ENCODE data around the gene SAMD14. TPM values are rescaled to one million over a fixed set of nuclear protein-coding genes. Genes with fewer than 3 reads are reported as not detected.

The SAMD14 gene
- total and polyA plus RNA-seq, 3 donors from 2014 or later, result 3.2 to 5.2 (median 3.3) TPM

GRCh38 chr17:50127697-50128361, 2.1 kb downstream of the SAMD14 start:
- intact Hi-C loops (cut with DNase I; ENCODE audit: low total_unique reads), result no loop called here
- 77 to 79% methylated on average over 6 of the region's 6 CpGs for WGBS, 2 donors
- no peak for DNase-seq
- Histone ChIP-seq H3K27me3 (no peaks in the 10 kb centered on the region), H3K4me1 (peaks cover 20% of the 10 kb centered on the region), H3K4me3 (no peak overlapping the region), H3K36me3 (ENCODE audit: low read depth, missing control alignments) (no peaks in the 10 kb centered on the region), H3K9me3 (no peaks in the 10 kb centered on the region), H3K27ac (no peak overlapping the region)
- TF ChIP-seq CTCF (IDR thresholded peaks at IDR 0.05) (no peak), POLR2A (IDR thresholded peaks at IDR 0.05) (no peak)

GRCh38 chr17:50125420-50125997, 4.5 kb downstream of the SAMD14 start:
- Histone ChIP-seq H3K36me3 (ENCODE audit: low read depth, missing control alignments) (no peaks in the 10 kb centered on the region), H3K27me3 (no peaks in the 10 kb centered on the region), H3K27ac (no peak overlapping the region), H3K9me3 (no peaks in the 10 kb centered on the region), H3K4me1 (peaks cover 20% of the 10 kb centered on the region), H3K4me3 (no peak overlapping the region)
- no peak for DNase-seq
- TF ChIP-seq POLR2A (IDR thresholded peaks at IDR 0.05) (no peak), CTCF (IDR thresholded peaks at IDR 0.05) (no peak)
- 92 to 95% methylated on average over 4 of the region's 4 CpGs for WGBS, 2 donors
- intact Hi-C loops (cut with DNase I; ENCODE audit: low total_unique reads), result no loop called here

- Histone ChIP-seq H3K9me3 (no peaks in the 10 kb centered on the region), H3K27me3 (no peaks in the 10 kb centered on the region), H3K4me1 (peaks cover 13% of the 10 kb centered on the region), H3K36me3 (ENCODE audit: low read depth, missing control alignments) (no peaks in the 10 kb centered on the region), H3K4me3 (no peak overlapping the region), H3K27ac (peak overlapping the region; percentile 18 to 50)
- TF ChIP-seq POLR2A (IDR thresholded peaks at IDR 0.05) (no peak), CTCF (IDR thresholded peaks at IDR 0.05) (no peak)
- WGBS, 2 donors, result 53 to 54% methylated on average over 12 of the region's 12 CpGs
- intact Hi-C loops (cut with DNase I; ENCODE audit: low total_unique reads), result no loop called here
- no peak for DNase-seq
Observed at GRCh38 chr17:50123649-50124349, 6.2 kb downstream of the SAMD14 start.

GRCh38 chr17:50122945-50123344, 7.0 kb downstream of the SAMD14 start:
- WGBS, 2 donors, result 86 to 87% methylated on average over 3 of the region's 3 CpGs

More at GRCh38 chr17:50122945-50123344, 7.0 kb downstream of the SAMD14 start:
- TF ChIP-seq POLR2A (IDR thresholded peaks at IDR 0.05) (no peak), CTCF (IDR thresholded peaks at IDR 0.05) (no peak)
- Histone ChIP-seq H3K27me3 (no peaks in the 10 kb centered on the region), H3K4me1 (peaks cover 10% of the 10 kb centered on the region), H3K36me3 (ENCODE audit: low read depth, missing control alignments) (no peaks in the 10 kb centered on the region), H3K27ac (no peak overlapping the region), H3K4me3 (no peak overlapping the region), H3K9me3 (no peaks in the 10 kb centered on the region)
- DNase-seq, result no peak
- intact Hi-C loops (cut with DNase I; ENCODE audit: low total_unique reads), result no loop called here
